ENCODE measurements around the gene SPRY2.

- TF ChIP-seq CTCF (IDR thresholded peaks at IDR 0.05; ENCODE audit: low read length) (no peak), EZH2 (optimal IDR thresholded peaks at IDR 0.05; ENCODE audit: low read depth, low read length) (no peak), EZH2phosphoT487 (IDR thresholded peaks at IDR 0.05; ENCODE audit: low read length) (no peak)
Measured at GRCh38 chr13:80341756-80342370, 937 bp upstream of the SPRY2 start.
